GM03348 (cell line): ENCODE measurements around the gene SLC4A4.

Source experiments
- DNase-seq: peaks from one replicate; pipeline ENCODE4 v3.0.0; 2012; ENCODE audit warnings: low spot score

Gene SLC4A4

DNA sequence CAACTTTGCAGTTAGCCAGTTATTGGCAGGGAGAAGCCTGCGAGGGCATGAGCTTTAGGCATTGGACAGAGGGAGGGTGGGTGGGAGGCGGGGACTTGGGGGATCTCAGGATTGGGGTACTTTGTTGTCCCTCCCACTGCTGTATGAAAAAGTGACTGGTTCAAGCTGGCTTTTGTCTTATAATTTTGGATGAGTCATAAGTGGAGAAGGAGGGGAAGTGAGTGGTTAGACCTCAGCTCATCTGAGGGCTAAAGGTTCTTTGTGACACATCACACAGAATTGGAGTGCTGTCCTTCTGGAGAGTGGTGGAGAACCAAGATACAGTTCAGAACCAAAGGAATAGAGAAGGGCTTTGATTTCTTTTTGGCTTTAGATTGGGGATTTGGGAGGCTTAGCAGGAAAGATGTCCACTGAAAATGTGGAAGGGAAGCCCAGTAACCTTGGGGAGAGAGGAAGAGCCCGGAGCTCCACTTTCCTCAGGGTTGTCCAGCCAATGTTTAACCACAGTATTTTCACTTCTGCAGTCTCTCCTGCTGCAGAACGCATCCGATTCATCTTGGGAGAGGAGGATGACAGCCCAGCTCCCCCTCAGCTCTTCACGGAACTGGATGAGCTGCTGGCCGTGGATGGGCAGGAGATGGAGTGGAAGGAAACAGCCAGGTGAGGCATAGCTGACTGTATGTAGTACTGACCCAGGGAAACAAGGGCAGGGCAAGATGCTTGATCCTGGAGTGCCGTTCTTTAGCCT, at the start of gene SLC4A4:
Gene SLC4A4 (plus strand): TSS at position 175 of the 748 bp plus-strand sequence.
- DNase-seq, result peak; percentile 70

- DNase-seq, result peak; percentile 67
These were observed 48.7 kb upstream of the SLC4A4 start for GRCh38 chr4:71290074-71290473.

DNA sequence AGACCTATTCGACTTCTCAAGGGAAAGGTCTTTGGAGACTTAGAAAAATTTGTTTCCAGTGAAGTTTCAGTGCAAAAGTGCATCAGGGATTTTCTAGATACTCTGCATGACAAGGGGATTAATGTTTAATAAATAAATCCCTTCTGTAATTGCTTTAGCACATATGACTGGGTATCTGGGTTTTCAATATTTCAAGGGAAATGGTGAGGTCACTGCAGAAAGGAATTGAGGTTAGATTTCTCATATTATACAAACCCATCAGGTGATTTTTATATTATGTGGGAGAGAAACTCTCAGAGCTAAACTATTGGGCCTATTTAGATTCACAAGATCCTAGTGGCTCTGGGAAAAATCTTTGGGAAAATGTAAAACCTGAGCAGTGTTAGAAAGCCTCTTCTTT, 48.3 kb upstream of the SLC4A4 start:
- DNase-seq, result no peak

DNA sequence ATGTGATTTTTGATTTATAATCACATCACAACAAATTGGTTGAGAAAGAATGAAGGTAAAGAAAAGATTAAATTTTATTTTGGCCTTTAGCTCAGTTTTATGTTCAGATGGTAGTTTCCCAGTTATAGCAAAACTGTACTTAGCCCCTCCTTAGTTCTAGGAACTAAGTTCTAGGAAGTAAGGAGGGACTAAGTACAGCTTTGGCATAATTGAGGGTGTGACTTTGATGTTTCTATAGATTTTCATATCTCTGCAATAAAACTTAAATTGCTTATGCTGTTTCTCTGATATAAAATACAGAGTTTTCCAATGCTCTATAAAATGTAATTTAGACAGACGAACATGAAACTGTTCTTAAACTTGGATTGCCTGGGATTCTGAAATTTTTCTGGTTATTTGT, 46.6 kb upstream of the SLC4A4 start:
- DNase-seq, result no peak

- DNase-seq, result peak; percentile 61
These were observed 45.1 kb upstream of the SLC4A4 start for GRCh38 chr4:71293705-71294104.

DNA sequence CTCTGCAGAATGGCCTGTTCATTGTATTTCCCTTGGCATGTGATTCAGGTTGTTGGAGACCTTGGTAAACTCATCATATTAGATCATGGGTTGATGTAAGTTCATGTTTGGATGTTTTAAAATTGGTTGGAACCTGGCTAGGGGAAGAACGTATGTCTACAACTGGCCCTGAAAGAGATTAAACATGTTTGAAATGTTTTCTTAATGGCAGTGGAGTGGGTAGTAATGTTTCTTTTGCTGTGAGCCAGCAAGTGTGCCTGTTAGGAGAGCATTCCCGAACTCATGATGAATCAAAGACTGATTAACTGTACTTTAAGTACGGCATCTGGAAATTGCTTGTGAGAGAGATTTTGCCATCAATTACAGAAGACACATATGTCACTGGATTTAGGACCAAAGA, 44.5 kb upstream of the SLC4A4 start:
- DNase-seq, result no peak

DNA sequence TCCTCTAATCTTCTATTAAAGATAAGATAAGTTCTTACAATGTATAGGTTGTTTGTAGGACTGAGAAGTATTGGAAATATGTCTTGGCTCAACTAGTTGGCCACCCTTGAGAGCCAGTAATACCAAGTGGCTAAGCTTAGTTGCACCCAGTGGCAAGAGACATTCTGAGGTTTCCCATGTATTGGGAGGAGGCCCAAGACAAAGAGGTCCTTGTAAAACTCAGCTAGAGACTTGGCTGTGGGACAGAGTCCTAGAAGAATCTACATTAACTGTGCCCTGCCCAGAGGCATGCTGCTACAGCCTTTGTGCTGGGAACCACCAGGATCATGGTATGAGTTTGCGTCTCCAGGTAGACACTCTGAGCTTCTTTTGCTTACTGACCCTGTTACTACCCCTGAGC, 41.9 kb upstream of the SLC4A4 start:
- DNase-seq, result no peak

- no peak for DNase-seq
These were observed 38.5 kb upstream of the SLC4A4 start for GRCh38 chr4:71300362-71300761.

GRCh38 chr4:71300964-71301363, 37.9 kb upstream of the SLC4A4 start:
- DNase-seq, result no peak

GRCh38 chr4:71303287-71303686, 35.5 kb upstream of the SLC4A4 start:
- DNase-seq, result no peak

- DNase-seq, result peak; percentile 42
These were observed 35.0 kb upstream of the SLC4A4 start for GRCh38 chr4:71303850-71304249.

- no peak for DNase-seq
These were observed 34.5 kb upstream of the SLC4A4 start for GRCh38 chr4:71304289-71304850.

GRCh38 chr4:71307729-71308128, 31.1 kb upstream of the SLC4A4 start:
- DNase-seq, result no peak

- DNase-seq, result no peak
These were observed 16.4 kb upstream of the SLC4A4 start for GRCh38 chr4:71322425-71322824.

- DNase-seq, result no peak
These were observed 5.5 kb upstream of the SLC4A4 start for GRCh38 chr4:71333368-71333767.

- no peak for DNase-seq
These were observed 4.9 kb upstream of the SLC4A4 start for GRCh38 chr4:71333960-71334359.

DNA sequence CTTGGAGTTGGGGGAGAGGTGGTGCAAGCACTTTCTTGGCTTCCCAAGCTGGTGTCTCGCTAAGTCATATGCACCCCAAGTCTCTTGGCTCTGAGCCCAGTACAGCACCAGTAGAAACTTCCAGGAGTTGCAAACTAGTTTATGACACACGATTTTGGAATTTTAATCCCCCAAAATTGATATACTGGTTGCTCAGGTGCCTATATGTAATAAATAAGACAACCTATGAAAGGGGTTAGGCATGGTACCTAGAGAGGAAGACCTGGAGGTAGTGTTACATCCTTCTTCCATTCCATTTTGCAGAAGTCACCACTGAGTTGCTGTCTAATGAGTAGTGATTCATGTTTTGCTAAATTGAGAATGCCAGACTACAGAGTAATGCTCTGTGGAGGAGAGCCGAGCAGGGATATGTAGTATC, 4.3 kb upstream of the SLC4A4 start:
- peak; percentile 43 for DNase-seq

DNA sequence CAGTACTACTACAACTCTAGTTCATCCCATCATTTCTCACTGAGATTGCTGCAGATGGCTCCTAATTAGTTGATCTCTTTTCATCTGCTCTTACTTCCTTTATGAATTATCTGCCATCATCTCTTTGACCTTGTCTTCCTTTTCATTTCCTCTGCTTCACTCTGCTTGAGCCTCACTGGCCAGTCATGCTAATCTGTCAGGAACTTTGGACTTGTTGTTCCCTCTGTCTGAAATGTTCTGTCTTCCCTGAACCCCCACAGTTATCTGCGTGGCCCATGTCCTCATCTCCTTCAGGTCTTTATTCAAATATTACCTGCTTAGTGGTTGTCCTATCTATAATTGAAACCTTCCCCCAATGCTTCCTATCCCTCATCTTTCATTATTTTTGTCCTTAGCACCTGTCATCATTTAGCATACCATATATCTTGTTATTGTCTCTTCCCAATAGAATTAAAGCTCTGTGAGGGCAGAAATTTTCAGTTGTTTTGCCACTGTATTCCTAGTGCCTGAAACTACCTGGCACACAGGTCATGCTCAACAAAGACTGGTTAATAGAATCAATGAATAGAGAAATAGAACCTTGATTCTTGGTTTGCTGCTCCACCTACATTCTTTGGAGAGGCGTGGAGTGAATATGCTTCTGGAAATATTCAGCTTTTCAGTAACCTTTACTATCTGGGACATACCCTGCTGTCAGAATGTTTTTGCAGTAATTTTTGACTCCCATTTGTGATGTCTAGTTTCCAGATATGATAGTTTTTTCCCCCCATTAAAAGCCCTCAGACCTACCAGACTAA, 5.0 kb downstream of the SLC4A4 start:
- DNase-seq, result no peak

GRCh38 chr4:71346710-71347109, 7.9 kb downstream of the SLC4A4 start:
- no peak for DNase-seq

DNA sequence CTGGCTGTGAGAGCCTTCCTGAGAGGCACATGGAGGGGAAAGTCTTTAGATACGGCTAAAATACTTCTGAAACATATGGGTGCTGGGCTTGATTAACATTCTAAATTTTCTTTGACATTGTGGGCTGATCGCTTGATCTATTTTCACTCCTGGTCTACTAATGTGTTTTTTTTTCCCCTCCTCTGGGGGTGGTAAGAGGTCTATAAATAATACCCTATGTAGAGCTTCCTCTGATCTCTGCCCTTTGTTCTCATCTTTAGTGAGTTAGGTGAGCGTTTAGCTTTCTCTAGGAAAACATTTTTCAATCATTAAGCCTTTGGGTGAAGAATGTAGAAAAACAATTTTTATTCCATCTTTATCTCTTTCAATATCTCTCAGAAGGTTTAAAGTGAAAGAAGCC, 9.8 kb downstream of the SLC4A4 start:
- no peak for DNase-seq

DNA sequence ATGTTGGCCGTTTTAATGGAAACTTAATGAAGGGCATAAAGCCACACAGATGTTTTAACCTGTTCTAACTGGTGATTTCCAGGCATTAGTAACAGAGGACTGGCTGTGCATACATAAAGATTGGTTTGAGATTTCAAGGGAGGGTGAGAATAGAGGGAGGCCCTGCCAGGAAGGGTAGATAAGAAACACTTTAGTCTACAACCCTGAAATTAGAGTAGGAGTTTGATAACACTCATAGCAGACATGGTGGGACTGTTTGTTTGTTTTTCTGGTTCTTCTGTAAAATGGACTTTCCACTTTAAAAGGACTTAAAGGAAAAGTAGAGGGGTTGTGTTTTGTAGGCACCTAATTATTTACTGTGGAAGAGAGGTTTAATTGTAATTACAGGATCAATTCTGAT, 16.2 kb downstream of the SLC4A4 start:
- DNase-seq, result no peak

DNA sequence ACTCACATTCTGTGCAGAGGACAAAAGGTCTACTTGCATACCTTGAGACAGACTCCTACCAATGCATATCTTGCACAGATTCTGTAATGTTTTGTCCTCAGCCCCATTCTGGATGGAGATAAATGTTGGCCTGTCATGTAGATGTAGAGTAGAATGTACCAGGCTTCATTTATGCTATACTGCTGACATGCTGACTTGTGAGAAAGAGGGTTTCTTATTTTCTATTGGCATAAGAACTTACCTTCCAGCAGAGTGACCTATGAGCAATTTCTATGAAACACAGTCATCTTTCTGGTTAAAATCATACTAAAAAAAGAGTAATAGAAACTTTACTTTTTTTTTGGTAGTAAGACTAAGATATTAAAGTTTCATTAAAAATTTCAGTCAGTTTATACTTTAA, 17.2 kb downstream of the SLC4A4 start:
- no peak for DNase-seq
